DMS79 (cell line): ENCODE measurements around the gene WDR59.
"Not testable (repeated sequence)": the region's sequence is repeated elsewhere in the genome, so short reads cannot be mapped to it uniquely, and the experiment has no call there.

Experiments used
- DNase-seq: peaks from one replicate; lab custom pipeline; 2025; lab: John Stamatoyannopoulos, UW

The WDR59 gene

DNA sequence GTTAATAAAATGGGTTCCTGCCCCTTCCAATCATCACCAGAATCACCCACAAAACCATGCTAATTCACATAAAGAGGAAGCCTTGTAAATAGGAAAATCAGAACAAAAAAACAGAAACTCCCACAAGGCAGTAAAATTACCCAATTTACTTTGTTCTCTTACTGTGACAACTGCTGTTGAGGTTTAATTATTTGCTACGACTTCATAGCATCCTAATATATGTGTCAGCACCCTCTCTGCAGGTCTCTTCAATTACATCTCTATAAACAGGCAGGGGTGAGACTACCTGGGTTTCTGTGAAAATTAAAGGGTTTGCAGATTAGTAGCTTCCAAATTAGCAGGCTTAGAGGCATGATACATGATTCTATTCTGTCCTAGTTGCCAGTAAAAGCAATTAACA is 2.7 kb downstream of the WDR59 start:
- no peak for DNase-seq

DNA sequence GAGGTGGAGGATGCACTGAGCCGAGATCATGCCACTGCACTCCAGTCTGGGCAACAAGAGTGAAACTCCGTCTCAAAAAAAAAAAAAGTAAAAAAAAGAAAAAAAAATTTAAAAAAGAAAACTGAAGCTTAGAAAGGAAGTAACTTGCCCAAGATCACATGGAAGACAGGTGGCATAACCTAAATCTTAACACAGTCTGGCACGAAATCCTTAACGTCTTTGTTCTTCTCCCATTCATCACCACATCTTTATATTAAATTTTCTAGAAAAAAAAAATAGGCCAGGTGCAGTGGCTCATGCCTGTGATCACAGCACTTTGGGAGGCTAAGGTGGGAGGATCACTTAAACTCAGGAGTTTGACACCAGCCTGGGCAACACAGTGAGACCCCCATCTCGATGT is 9.3 kb downstream of the WDR59 start:
- no peak for DNase-seq

DNA sequence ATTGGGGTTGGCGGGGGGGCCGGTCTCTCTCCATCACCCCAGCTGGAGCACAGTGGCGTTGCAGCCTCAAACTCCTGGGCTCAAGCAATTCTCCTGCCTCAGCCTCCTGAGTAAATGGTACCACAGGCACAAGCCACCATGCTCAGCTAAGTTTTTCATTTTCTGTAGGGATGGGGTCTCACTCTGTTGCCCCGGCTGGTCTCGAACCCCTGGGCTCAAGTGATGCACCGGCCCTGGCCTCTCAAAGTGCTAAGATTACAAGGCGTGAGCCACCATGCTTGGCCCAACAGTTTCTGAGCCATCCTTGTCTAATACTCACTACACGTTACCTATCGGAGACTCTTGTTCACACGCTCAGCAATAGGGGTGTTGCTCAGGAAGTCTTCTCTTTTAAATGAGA is 11.6 kb downstream of the WDR59 start:
- no peak for DNase-seq

GRCh38 chr16:74954763-74955162 is 30.2 kb downstream of the WDR59 start:
- no peak for DNase-seq

DNA sequence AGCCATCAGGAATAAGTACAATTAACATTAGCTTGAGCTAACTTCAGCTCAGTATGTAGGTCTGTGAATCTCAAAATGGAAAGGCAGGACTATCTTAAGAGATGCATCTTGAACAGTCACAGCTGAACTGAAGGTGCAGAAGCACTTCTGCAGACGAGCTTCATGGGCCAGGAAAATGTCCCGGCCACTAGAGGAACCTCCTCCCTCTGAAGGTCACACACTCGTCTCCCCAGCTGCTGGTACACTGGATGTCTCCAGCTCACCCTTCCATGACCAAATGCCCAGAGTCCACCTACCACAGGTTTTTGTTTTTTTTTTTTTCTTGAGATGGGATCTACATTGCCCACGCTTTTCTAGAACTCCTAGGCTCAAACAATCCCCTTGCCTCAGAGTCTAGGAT is 33.2 kb downstream of the WDR59 start:
- no peak for DNase-seq

GRCh38 chr16:74951206-74951605 is 33.7 kb downstream of the WDR59 start:
- no peak for DNase-seq

GRCh38 chr16:74950511-74950910 is 34.4 kb downstream of the WDR59 start:
- no peak for DNase-seq

GRCh38 chr16:74949309-74949708 is 35.6 kb downstream of the WDR59 start:
- no peak for DNase-seq

GRCh38 chr16:74944466-74944865 is 40.5 kb downstream of the WDR59 start:
- DNase-seq = no peak

GRCh38 chr16:74942977-74943918 is 41.7 kb downstream of the WDR59 start:
- DNase-seq = no peak

- no peak for DNase-seq
Observed at GRCh38 chr16:74942566-74942965, 42.4 kb downstream of the WDR59 start.

GRCh38 chr16:74939688-74940087 is 45.2 kb downstream of the WDR59 start:
- no peak for DNase-seq

DNA sequence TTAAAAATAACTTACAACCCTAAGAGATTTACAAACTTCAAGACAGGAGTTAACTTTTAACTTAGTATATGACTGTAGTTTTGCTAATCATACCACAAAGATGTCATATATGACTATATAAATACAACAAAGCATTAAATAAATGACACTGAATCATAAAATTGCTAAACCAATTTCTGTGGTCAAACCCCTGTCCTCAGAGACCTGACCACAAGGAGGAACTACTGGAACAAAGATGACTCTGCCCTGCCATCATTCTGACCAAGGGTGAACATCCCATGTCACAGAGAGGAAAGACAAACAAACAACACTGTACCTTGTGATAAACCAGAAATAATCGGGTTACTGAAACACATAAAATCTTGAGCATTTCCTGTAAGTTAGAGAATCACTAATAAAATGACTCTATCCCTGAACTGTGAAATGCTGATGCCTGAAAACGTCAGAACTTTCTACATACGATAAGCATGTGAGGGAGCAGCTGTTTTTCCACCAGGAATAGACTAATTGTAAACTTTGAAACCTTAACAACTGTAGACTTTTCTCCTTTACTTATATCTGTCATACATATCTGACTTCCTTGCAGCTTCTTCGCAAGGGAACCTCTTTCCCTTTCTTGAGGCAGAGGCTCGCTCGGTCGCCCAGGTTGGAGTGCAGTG is 47.9 kb downstream of the WDR59 start:
- DNase-seq = no peak

DNA sequence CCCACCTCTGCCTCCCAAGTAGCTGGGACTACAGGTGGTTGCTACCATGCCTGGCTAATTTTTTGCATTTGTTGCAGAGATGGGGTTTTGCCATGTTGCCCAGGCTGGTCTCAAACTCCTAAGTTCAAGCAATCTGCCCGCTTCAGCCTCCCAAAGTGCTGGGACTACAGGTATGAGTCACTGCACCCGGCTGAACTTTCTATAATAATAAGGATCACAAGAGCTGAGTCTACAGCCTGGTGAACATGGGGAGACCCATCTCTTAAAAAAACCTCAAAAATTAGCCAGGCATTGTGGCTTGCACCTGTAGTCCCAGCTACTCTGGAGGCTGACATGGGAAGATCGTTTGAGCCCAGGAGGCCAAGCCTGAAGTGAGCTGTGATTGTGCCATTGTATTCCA is 53.5 kb downstream of the WDR59 start:
- no peak for DNase-seq

GRCh38 chr16:74929636-74930035 is 55.3 kb downstream of the WDR59 start:
- no peak for DNase-seq

GRCh38 chr16:74926805-74927204 is 58.1 kb downstream of the WDR59 start:
- no peak for DNase-seq

GRCh38 chr16:74923766-74924460 is 61.0 kb downstream of the WDR59 start:
- DNase-seq = no peak

DNA sequence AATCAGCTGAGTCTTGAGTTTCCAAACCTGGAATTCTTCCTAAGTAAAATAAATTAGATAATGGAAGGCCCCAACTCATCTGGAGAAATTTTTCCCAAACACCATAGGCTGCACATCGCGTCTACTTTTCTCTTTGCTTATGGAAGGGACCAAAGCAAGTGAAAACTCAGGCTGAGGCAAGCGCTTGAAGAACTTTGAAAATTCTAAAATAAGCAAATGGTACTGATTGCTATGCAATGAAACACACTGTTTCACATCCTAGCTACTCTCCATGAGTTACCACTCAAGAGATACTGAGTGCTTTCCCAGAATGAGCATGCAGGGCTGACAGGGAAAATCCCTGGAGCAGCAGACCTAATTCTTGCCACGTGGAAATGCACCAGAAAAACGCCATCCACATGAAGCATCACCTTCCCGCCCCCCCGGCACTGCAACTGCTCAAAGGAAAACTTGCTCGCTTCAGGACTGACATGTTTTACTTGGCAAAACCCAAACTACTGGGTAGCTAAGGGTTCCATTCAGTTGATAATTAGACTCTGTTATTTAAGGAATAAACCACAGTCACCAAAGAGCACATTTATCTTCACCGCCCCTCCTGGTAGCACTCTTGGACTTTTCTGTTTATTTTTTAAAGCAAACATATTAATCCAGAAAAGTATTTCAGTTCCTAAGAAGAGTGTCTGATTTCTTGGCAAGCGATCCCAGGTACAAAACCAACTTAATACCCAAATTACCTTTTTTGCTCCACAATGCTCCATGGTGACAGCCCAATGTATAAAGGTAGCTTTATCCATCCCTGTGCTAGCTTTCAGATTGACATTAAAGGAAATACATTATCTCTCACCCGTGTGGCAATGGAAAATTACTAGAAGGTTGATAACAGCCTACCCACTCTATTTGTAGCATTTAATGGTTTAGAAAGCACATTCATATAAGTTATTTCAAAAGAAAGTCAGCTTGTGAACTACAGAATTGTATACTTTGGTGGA is 62.5 kb downstream of the WDR59 start:
- no peak for DNase-seq

- no peak for DNase-seq
Observed at GRCh38 chr16:74921051-74921450, 63.9 kb downstream of the WDR59 start.

DNA sequence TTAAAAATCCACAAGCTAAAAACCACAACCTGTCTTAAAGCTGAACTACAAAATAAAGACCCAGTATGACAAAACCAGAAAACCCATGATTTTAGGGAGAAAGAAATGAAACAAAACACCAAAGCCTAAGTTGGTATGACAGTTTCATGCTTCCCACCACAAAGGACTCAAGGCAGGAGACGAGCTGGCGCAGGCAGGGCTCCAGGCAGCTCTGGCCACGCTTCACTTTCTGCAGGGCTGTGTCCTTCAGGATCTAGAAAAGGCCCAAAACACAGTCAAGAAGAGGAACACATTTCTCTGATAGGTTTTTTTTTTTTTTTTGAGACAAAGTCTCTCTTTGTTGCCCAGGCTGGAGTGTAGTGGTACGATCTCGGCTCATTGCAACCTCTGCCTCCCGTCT is 75.3 kb downstream of the WDR59 start:
- no peak for DNase-seq

DNA sequence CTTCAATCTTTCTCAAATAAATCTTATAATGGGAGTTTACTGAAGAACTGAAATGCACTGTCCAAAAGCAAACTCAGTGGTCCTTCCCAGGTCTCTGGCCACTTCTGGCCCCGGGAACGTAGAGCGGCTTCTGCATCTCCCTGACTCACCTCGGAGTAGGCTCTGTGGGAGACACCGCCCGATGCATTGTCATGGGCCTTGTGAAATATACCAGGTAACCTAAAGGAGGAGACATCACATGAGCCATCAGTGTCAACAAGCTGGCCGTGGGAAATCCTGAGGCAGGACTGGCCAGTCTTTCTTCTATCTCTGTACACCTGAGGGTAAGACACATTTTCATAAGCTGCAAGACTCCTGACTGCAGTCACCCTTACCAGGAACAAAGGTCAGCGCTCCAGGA is 76.2 kb downstream of the WDR59 start:
- not testable (repeated sequence) for DNase-seq
